Measurements from ENCODE around the gene ZNF526.

The ZNF526 gene

GRCh38 chr19:42174958-42175734 is 45.0 kb upstream of the ZNF526 start:
- POLR2A ChIA-PET = no interaction called here
- TF ChIP-seq BHLHE40 (IDR thresholded peaks at IDR 0.05; ENCODE audit: borderline replicate concordance) (no peak), HDGF (IDR thresholded peaks at IDR 0.05; ENCODE audit: borderline replicate concordance) (no peak), ELF4 (IDR thresholded peaks at IDR 0.05) (no peak)
- TF ChIP-seq, protein P1, sequence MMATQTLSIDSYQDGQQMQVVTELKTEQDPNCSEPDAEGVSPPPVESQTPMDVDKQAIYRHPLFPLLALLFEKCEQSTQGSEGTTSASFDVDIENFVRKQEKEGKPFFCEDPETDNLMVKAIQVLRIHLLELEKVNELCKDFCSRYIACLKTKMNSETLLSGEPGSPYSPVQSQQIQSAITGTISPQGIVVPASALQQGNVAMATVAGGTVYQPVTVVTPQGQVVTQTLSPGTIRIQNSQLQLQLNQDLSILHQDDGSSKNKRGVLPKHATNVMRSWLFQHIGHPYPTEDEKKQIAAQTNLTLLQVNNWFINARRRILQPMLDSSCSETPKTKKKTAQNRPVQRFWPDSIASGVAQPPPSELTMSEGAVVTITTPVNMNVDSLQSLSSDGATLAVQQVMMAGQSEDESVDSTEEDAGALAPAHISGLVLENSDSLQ (IDR thresholded peaks at IDR 0.05) = no peak
- CTCF ChIA-PET = interaction anchor here (0.6 to 1.5 kb wide), 3 partner anchors 35 to 226 kb away, joined by 3 to 4 read pairs (median 4); no protein-coding TSS in a partner anchor
- no peak for DNase-seq (ENCODE audit: extremely low spot score)

DNA sequence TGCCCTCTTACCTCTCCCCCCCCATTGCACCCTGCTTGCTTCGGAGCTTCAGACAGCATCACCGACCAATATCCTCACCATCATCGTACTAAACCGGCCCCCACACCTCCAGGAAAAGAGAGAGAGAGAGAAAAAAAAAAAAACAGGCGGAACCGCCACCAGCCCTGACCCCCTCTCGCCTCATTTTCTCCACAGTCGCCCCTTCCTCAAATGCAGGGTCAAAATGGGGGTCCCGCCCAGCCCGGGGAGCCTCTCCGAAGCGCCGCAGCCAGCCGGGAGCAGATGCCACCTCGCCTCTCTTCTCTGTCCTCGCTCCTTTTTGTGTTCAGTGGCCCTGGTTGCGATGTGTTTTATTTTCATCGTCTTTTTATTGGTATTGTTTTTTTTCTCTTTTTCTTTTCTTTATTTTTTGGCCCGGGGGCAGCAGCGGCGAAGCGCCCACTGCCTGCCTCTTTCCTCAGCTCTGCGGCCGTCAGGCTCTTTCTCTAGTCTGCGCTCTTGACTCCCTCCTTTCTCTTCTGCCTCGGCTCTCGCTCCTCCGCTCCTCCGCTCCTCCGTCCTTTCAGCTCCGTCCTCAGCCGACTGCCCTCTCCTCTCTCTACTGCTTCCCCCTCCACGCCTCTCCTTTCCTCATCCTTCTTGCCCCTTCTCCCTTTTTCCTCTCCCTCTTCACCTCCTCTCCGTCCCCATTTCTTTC is 44.0 kb upstream of the ZNF526 start:
- peak; percentile 33 for DNase-seq (ENCODE audit: extremely low spot score)
- no peak for TF ChIP-seq ZNF384 (IDR thresholded peaks at IDR 0.05)
- no peak for TF ChIP-seq FOXA1 (IDR thresholded peaks at IDR 0.05)
- TF ChIP-seq BHLHE40 (IDR thresholded peaks at IDR 0.05; ENCODE audit: borderline replicate concordance) = no peak
- no peak for TF ChIP-seq SUZ12 (IDR thresholded peaks at IDR 0.05)
- no peak for TF ChIP-seq ELF4 (IDR thresholded peaks at IDR 0.05)
- TF ChIP-seq CTBP1 (IDR thresholded peaks at IDR 0.05; ENCODE audit: borderline replicate concordance) = no peak
- POLR2A ChIA-PET = no interaction called here
- CTCF ChIA-PET = interaction anchor here (0.9 to 1.5 kb wide), 3 partner anchors 36 to 225 kb away, joined by 3 to 4 read pairs (median 4); no protein-coding TSS in a partner anchor

GRCh38 chr19:42176649-42176989 is 43.5 kb upstream of the ZNF526 start:
- ChIA-PET CTCF (interaction anchor here (1.0 to 1.5 kb wide), 2 partner anchors 36 to 37 kb away, joined by 3 to 4 read pairs; no protein-coding TSS in a partner anchor), POLR2A (no interaction called here)
- no peak for TF ChIP-seq FOXA1 (IDR thresholded peaks at IDR 0.05)
- peak; percentile 65 for DNase-seq (ENCODE audit: extremely low spot score)

DNA sequence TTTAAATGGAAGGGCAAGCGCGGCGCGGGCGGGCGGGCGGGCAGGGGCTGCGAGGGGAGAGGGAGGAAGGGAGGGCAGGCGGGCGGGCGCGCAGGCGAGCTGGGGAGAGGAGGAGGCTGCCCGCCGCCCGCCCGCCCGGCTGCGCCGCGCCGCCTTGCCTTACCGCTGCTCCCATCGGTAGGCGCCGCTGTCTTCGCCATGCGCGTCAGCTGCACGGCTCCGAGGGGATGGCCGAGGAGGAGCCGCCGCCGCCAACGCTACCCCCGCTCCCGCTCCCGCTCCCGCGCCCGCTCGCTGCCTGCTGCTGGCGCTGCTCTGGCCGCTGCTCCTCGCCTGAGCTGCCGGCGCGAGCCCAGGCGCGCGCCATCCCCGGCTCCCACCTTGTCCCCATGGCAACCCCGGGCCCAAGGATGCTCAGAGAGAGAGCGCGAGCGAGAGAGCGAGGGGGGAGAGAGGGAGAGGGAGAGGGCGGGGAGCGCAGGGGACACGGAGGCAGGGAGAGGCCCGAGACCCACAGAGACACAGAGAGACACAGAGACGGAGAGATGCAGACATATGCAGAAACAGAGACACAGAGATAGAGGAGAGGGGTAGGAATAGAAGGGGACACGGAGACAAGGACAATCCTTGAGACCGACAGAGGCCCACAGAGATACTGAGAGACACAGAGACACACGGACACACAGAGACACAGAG is 43.0 kb upstream of the ZNF526 start:
- TF ChIP-seq FOXK2 (IDR thresholded peaks at IDR 0.05) = no peak
- peak; percentile 82 for DNase-seq (ENCODE audit: extremely low spot score)
- CTCF ChIA-PET = no interaction called here
- POLR2A ChIA-PET = no interaction called here

DNA sequence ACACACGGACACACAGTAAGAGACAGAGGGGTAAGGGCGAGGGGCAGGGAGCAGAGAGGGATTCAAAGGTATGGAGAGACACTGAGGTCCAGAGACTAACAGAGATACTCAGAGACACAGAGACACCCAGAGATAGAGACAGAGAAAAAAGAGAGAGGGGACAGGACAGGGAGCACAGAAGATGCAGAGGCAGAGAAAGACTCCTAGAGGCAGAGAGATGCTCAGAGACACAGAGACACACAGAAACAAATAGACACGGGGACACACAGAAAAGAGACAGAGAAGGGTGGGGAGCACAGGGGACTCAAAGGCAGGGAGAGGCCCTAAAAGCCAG is 42.5 kb upstream of the ZNF526 start:
- TF ChIP-seq ZNF384 (IDR thresholded peaks at IDR 0.05) = no peak
- no peak for TF ChIP-seq ARNT (IDR thresholded peaks at IDR 0.05)
- no peak for TF ChIP-seq TARDBP (IDR thresholded peaks at IDR 0.05)
- no peak for TF ChIP-seq FOXM1 (IDR thresholded peaks at IDR 0.05; ENCODE audit: borderline replicate concordance)
- TF ChIP-seq SUZ12 (IDR thresholded peaks at IDR 0.05) = no peak
- no peak for TF ChIP-seq L3MBTL2 (conservative IDR thresholded peaks at IDR 0.05)
- no peak for TF ChIP-seq CTBP1 (IDR thresholded peaks at IDR 0.05; ENCODE audit: borderline replicate concordance)
- no peak for TF ChIP-seq HDGF (IDR thresholded peaks at IDR 0.05; ENCODE audit: borderline replicate concordance)
- TF ChIP-seq ELF4 (IDR thresholded peaks at IDR 0.05) = no peak
- CTCF ChIA-PET = no interaction called here
- no peak for DNase-seq (ENCODE audit: extremely low spot score)
- POLR2A ChIA-PET = no interaction called here

DNA sequence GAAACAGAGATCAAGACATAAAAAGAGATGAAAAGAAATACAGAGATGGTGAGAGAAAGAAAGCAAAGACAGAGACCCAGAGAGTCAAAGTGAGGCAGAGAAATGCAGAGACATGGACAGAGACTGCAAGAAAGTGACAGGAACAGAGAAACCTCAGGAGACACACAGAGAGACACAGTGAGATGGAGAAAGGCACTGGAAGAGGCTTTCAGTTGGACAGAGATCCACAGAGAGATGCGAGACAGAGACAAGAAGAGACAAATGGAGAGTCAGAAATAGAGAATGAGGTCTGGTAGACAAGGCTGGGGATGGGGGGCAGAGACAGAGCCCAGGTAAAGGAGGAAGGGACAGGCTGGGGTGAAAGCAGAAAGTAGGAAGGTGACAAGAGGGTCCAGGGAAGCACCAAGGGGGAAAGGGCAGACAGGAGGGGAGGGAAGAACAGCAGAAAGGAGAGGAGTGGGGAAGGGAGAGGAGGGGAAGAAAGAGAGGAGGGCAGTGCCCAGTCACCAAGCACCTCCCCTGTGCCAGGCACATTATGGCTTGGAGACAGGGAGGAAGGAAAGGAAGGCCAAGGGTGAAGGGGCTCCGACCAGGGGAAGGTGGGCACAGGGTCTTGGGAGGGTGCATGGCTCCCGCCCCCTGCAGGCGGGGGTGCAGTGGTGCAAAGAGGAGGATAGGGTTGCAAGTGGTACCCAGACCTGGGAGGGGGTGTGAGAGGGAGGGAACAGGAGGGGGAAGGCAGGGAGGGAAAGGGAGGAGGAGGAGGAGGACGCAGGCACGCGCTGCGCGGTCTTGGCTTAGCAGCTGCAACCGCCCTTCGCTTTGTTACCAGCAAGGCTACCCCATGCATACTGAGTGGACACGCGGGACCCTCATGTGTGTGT is 41.1 kb upstream of the ZNF526 start:
- ChIA-PET CTCF (no interaction called here), POLR2A (no interaction called here)
- peak; percentile 52 for DNase-seq (ENCODE audit: extremely low spot score)
- TF ChIP-seq ELF4 (IDR thresholded peaks at IDR 0.05) = no peak
- TF ChIP-seq ARNT (IDR thresholded peaks at IDR 0.05) = no peak
- TF ChIP-seq CTBP1 (IDR thresholded peaks at IDR 0.05; ENCODE audit: borderline replicate concordance) = no peak
- no peak for TF ChIP-seq TARDBP (IDR thresholded peaks at IDR 0.05)
- no peak for TF ChIP-seq FOXM1 (IDR thresholded peaks at IDR 0.05; ENCODE audit: borderline replicate concordance)
- TF ChIP-seq BHLHE40 (IDR thresholded peaks at IDR 0.05; ENCODE audit: borderline replicate concordance) = no peak
- no peak for TF ChIP-seq LEF1 (IDR thresholded peaks at IDR 0.05; ENCODE audit: borderline replicate concordance)
- TF ChIP-seq L3MBTL2 (conservative IDR thresholded peaks at IDR 0.05) = no peak
- TF ChIP-seq ZNF384 (IDR thresholded peaks at IDR 0.05) = no peak
- no peak for TF ChIP-seq SP1 (IDR thresholded peaks at IDR 0.05)
- TF ChIP-seq, protein P1 (IDR thresholded peaks at IDR 0.05) = no peak
- TF ChIP-seq HDGF (IDR thresholded peaks at IDR 0.05; ENCODE audit: borderline replicate concordance) = no peak
- no peak for TF ChIP-seq SUZ12 (IDR thresholded peaks at IDR 0.05)

Measured in HEK293T (cell line).